Astrocyte (in vitro differentiated cells and primary cell): Measurements from ENCODE around the gene ZNF440. TPM values are rescaled to one million over a fixed set of nuclear protein-coding genes. Genes with fewer than 3 reads are reported as not detected.
"Not testable (repeated sequence)": the region's sequence is repeated elsewhere in the genome, so short reads cannot be mapped to it uniquely, and the experiment has no call there.

Experiments
- DNase-seq: peaks from one replicate; pipeline ENCODE4 v3.0.0-alpha.2; 2010; ENCODE audit warnings: low read depth
- FAIRE-seq: peaks from 2 replicates; lab custom pipeline; 2011; peaks lifted over from hg19 to GRCh38; lab: Jason Lieb, UNC
- H2AFZ ChIP-seq: 2 replicates; pipeline ENCODE4 v1.6.0; 2012; ENCODE audit warnings: low read depth, low read length, inconsistent platforms
- H3K27ac ChIP-seq: 2 replicates; pipeline ENCODE4 v1.5.1; 2011; ENCODE audit warnings: low read depth, low read length, inconsistent platforms
- H3K27me3 ChIP-seq: 2 replicates; pipeline ENCODE4 v1.6.0; 2011; ENCODE audit warnings: low read length, inconsistent platforms; ENCODE audit not compliant: insufficient read depth
- H3K36me3 ChIP-seq: 2 replicates; pipeline ENCODE4 v1.5.1; 2011; ENCODE audit warnings: low read length, inconsistent platforms; ENCODE audit not compliant: insufficient read depth
- H3K4me1 ChIP-seq: 2 replicates; pipeline ENCODE4 v1.5.1; 2011; ENCODE audit warnings: low read length, inconsistent platforms; ENCODE audit not compliant: insufficient read depth
- H3K4me2 ChIP-seq: 2 replicates; pipeline ENCODE4 v1.6.0; 2012; ENCODE audit warnings: low read length, inconsistent platforms
- H3K4me3 ChIP-seq: 2 replicates; pipeline ENCODE4 v1.5.1; 2011; ENCODE audit warnings: low read depth, mild to moderate bottlenecking, low read length, inconsistent platforms; ENCODE audit not compliant: insufficient read depth
- H3K79me2 ChIP-seq: 2 replicates; pipeline ENCODE4 v1.6.0; 2012; ENCODE audit warnings: mild to moderate bottlenecking, low read length, inconsistent platforms; ENCODE audit not compliant: insufficient read depth
- H3K9ac ChIP-seq: 2 replicates; pipeline ENCODE4 v1.6.0; 2012; ENCODE audit warnings: mild to moderate bottlenecking, low read length, inconsistent platforms
- H3K9me3 ChIP-seq: 2 replicates; pipeline ENCODE4 v1.5.1; 2012; ENCODE audit warnings: low read depth, mild to moderate bottlenecking, low read length, inconsistent platforms; ENCODE audit not compliant: insufficient read depth
- H4K20me1 ChIP-seq: 2 replicates; pipeline ENCODE4 v1.6.0; 2012; ENCODE audit warnings: low read length, inconsistent platforms; ENCODE audit not compliant: insufficient read depth
- H3K27ac Mint-ChIP-seq: one replicate; pipeline ENCODE4 v1.8.0; 2021; ENCODE audit warnings: mild to moderate bottlenecking, mixed read lengths; ENCODE audit not compliant: unreplicated experiment
- H3K27me3 Mint-ChIP-seq: one replicate; pipeline ENCODE4 v1.8.0; 2021; ENCODE audit warnings: low read depth, mixed read lengths; ENCODE audit not compliant: unreplicated experiment
- H3K36me3 Mint-ChIP-seq: one replicate; pipeline ENCODE4 v1.8.0; 2021; ENCODE audit warnings: low read depth, mixed read lengths; ENCODE audit not compliant: unreplicated experiment
- H3K4me1 Mint-ChIP-seq: one replicate; pipeline ENCODE4 v1.8.0; 2021; ENCODE audit warnings: low read depth, mixed read lengths; ENCODE audit not compliant: unreplicated experiment
- H3K4me3 Mint-ChIP-seq: one replicate; pipeline ENCODE4 v1.8.0; 2021; ENCODE audit warnings: mild to moderate bottlenecking, moderate library complexity, mixed read lengths; ENCODE audit not compliant: unreplicated experiment
- H3K9me3 Mint-ChIP-seq: one replicate; pipeline ENCODE4 v1.8.0; 2021; ENCODE audit warnings: mild to moderate bottlenecking, mixed read lengths; ENCODE audit not compliant: unreplicated experiment
- CTCF ChIP-seq: IDR thresholded peaks from 2 replicates; pipeline ENCODE4 v1.5.1; 2011; ENCODE audit warnings: low read depth, mild to moderate bottlenecking, inconsistent platforms, low read length, moderate library complexity; ENCODE audit not compliant: insufficient read depth
- EZH2 ChIP-seq: IDR thresholded peaks from 2 replicates; pipeline ENCODE4 v1.6.1; 2012; ENCODE audit warnings: mild to moderate bottlenecking, low read length, inconsistent platforms; ENCODE audit not compliant: insufficient read depth
- total RNA-seq: library from RNA; stranded (reverse); gene quantifications from 2 replicates; pipeline ENCODE4 v1.2.1, GENCODE V29; 2021

ZNF440 gene
- total RNA-seq, 1 donor from 2014 or later = not detected

- no peak for FAIRE-seq
- no peaks in the 10 kb centered on the region for H3K79me2 ChIP-seq
Measured at GRCh38 chr19:11848594-11849469, 34.8 kb downstream of the ZNF440 start, which contains the start of gene ZNF439. ZNF439 (plus strand) TSS chr19:11848726; CDS start chr19:11848868, 142 bp downstream.

GRCh38 chr19:11850289-11850688 is 36.2 kb downstream of the ZNF440 start:
- H3K4me2 ChIP-seq, H3K27ac ChIP-seq, H3K79me2 ChIP-seq, H2AFZ ChIP-seq, H3K9ac ChIP-seq, H3K27me3 Mint-ChIP-seq, H3K4me1 ChIP-seq, H3K27ac Mint-ChIP-seq, H3K9me3 ChIP-seq, H3K4me3 Mint-ChIP-seq, FAIRE-seq, DNase-seq, H4K20me1 ChIP-seq, H3K36me3 ChIP-seq, H3K4me1 Mint-ChIP-seq, H3K4me3 ChIP-seq, H3K27me3 ChIP-seq, H3K36me3 Mint-ChIP-seq: not testable (repeated sequence)
- H3K9me3 Mint-ChIP-seq = peaks cover 23% of the 10 kb centered on the region

More at GRCh38 chr19:11848594-11849469, 34.8 kb downstream of the ZNF440 start, which contains the start of gene ZNF439:
- H3K9ac ChIP-seq = peak within 1 kb of the TSS; percentile 49
- H3K4me2 ChIP-seq = peak within 1 kb of the TSS; percentile 84
- DNase-seq = peak; percentile 44
- no peaks in the 10 kb centered on the region for H3K27me3 ChIP-seq
- no peaks in the 10 kb centered on the region for H4K20me1 ChIP-seq
- no peaks in the 10 kb centered on the region for H3K36me3 ChIP-seq
- H3K9me3 ChIP-seq = peaks cover 1% of the 10 kb centered on the region
- H3K4me1 ChIP-seq = no peaks in the 10 kb centered on the region
- H3K4me1 Mint-ChIP-seq = no peaks in the 10 kb centered on the region
- no peak within 1 kb of the TSS for H3K27ac Mint-ChIP-seq
- H3K4me3 Mint-ChIP-seq = no peak within 1 kb of the TSS
- no peaks in the 10 kb centered on the region for H3K36me3 Mint-ChIP-seq
- TF ChIP-seq EZH2 (no peak), CTCF (no peak)
- peaks cover 26% of the 10 kb centered on the region for H3K9me3 Mint-ChIP-seq
- H3K27ac ChIP-seq = no peak within 1 kb of the TSS
- H2AFZ ChIP-seq = peak within 1 kb of the TSS; percentile 85
- H3K27me3 Mint-ChIP-seq = no peaks in the 10 kb centered on the region
- H3K4me3 ChIP-seq = peak within 1 kb of the TSS; percentile 55

GRCh38 chr19:11853358-11853757 is 39.3 kb downstream of the ZNF440 start:
- no peak for FAIRE-seq

More at GRCh38 chr19:11853358-11853757, 39.3 kb downstream of the ZNF440 start:
- H3K4me1 Mint-ChIP-seq = no peaks in the 10 kb centered on the region
- peaks cover 19% of the 10 kb centered on the region for H3K9me3 Mint-ChIP-seq
- peaks cover 11% of the 10 kb centered on the region for H3K9me3 ChIP-seq
- no peak for DNase-seq
- no peaks in the 10 kb centered on the region for H4K20me1 ChIP-seq
- TF ChIP-seq EZH2 (no peak), CTCF (no peak)
- no peak overlapping the region for H3K4me3 Mint-ChIP-seq
- no peaks in the 10 kb centered on the region for H3K27me3 ChIP-seq
- no peak overlapping the region for H3K4me3 ChIP-seq
- no peaks in the 10 kb centered on the region for H3K36me3 Mint-ChIP-seq
- no peak overlapping the region for H3K27ac ChIP-seq
- no peak overlapping the region for H3K4me2 ChIP-seq
- no peaks in the 10 kb centered on the region for H3K27me3 Mint-ChIP-seq
- no peak overlapping the region for H3K27ac Mint-ChIP-seq
- no peaks in the 10 kb centered on the region for H3K4me1 ChIP-seq
- no peak overlapping the region for H3K9ac ChIP-seq
- no peaks in the 10 kb centered on the region for H3K36me3 ChIP-seq
- H2AFZ ChIP-seq = no peak overlapping the region
- H3K79me2 ChIP-seq = no peaks in the 10 kb centered on the region
